ENCODE measurements around the gene C20orf204. TPM values are rescaled to one million over a fixed set of nuclear protein-coding genes. Genes with fewer than 3 reads are reported as not detected.

The C20orf204 gene
- total and polyA plus RNA-seq, 9 of the 15 experiments (the other 6 are each of a cell fraction or from before 2014, with no cell fraction given), result 0.11 to 1.1 (median 0.36) TPM; not detected in 2

DNA sequence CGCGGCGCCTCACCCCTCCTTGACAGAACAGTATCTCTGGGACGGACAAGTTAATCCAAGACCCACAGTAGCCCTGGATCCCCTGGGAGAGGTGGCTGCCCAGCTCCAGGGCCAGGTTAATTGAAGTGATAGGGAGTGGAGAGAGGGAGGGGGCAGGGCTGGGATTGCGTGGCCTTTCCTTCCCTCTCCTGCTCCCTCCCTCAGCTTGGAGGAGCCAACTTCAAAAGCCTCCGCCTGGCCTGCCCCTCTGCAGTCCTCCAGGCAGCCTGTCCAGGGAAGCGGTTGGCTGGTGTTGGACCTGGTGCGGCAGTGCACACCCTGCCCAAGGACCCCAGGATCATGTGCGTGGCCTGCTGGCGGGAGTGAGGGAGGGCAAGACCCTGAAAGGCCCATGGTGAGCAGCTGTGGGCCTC is at the start of gene C20orf204 (continued):
- TF ChIP-seq RBM15 (IDR thresholded peaks at IDR 0.05; ENCODE audit: insufficient read depth, low read length) (no peak), PCBP1 (IDR thresholded peaks at IDR 0.05; ENCODE audit: low read depth, low read length, poor library complexity, severe bottlenecking) (peak; percentile 40), MEIS2 (IDR thresholded peaks at IDR 0.05; ENCODE audit: partially characterized antibody) (no peak), MCM3 (IDR thresholded peaks at IDR 0.05) (no peak), POLR2G (IDR thresholded peaks at IDR 0.05; ENCODE audit: low read depth, low read length) (peak; percentile 62), SIN3A (IDR thresholded peaks at IDR 0.05; ENCODE audit: borderline replicate concordance in 2 of 2, control insufficient read depth in 1 of 2, low read depth in 2 of 2, low read length in 2 of 2) (no peak), SIRT6 (IDR thresholded peaks at IDR 0.05; ENCODE audit: low read depth, low read length) (no peak), CHD2 (IDR thresholded peaks at IDR 0.05; ENCODE audit: low read depth, low read length) (no peak), ZC3H11A (IDR thresholded peaks at IDR 0.05; ENCODE audit: low read depth, low read length) (no peak)
- TF ChIP-seq, protein P1, sequence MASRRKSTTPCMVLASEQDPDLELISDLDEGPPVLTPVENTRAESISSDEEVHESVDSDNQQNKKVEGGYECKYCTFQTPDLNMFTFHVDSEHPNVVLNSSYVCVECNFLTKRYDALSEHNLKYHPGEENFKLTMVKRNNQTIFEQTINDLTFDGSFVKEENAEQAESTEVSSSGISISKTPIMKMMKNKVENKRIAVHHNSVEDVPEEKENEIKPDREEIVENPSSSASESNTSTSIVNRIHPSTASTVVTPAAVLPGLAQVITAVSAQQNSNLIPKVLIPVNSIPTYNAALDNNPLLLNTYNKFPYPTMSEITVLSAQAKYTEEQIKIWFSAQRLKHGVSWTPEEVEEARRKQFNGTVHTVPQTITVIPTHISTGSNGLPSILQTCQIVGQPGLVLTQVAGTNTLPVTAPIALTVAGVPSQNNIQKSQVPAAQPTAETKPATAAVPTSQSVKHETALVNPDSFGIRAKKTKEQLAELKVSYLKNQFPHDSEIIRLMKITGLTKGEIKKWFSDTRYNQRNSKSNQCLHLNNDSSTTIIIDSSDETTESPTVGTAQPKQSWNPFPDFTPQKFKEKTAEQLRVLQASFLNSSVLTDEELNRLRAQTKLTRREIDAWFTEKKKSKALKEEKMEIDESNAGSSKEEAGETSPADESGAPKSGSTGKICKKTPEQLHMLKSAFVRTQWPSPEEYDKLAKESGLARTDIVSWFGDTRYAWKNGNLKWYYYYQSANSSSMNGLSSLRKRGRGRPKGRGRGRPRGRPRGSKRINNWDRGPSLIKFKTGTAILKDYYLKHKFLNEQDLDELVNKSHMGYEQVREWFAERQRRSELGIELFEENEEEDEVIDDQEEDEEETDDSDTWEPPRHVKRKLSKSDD (conservative IDR thresholded peaks at IDR 0.05; ENCODE audit: low read length), result no peak
- TF ChIP-seq, protein P2, sequence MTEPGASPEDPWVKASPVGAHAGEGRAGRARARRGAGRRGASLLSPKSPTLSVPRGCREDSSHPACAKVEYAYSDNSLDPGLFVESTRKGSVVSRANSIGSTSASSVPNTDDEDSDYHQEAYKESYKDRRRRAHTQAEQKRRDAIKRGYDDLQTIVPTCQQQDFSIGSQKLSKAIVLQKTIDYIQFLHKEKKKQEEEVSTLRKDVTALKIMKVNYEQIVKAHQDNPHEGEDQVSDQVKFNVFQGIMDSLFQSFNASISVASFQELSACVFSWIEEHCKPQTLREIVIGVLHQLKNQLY (CRISPR knock-in tag; conservative IDR thresholded peaks at IDR 0.05), result no peak
- TF ChIP-seq, protein P3, sequence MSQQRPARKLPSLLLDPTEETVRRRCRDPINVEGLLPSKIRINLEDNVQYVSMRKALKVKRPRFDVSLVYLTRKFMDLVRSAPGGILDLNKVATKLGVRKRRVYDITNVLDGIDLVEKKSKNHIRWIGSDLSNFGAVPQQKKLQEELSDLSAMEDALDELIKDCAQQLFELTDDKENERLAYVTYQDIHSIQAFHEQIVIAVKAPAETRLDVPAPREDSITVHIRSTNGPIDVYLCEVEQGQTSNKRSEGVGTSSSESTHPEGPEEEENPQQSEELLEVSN (IDR thresholded peaks at IDR 0.05; ENCODE audit: borderline replicate concordance in 1 of 2, extremely low read depth in 1 of 2, insufficient read depth in 1 of 2, insufficient read length in 1 of 2, low read depth in 1 of 2, low read length in 1 of 2, poor library complexity in 1 of 2, severe bottlenecking in 1 of 2), result no peak
